Kidney (tissue), 14 donors: ENCODE results near the gene BIK. TPM values are rescaled to one million over a fixed set of nuclear protein-coding genes. Genes with fewer than 3 reads are reported as not detected.

Experiments
- DNase-seq, 5 donors: peaks; one replicate each; pipeline ENCODE4 v3.0.0-alpha.2; 2013 to 2020
- FAIRE-seq: peaks from 2 replicates; lab custom pipeline; 2012; peaks lifted over from hg19 to GRCh38; lab: Jason Lieb, UNC
- H3K27ac ChIP-seq, 2 donors: one replicate each; pipeline ENCODE4 v1.7.0; 2013; ENCODE audit warnings: low read depth in 2 of 2, low read length in 2 of 2, inconsistent platforms in 1 of 2
- H3K27me3 ChIP-seq: one replicate; pipeline ENCODE4 v1.7.1; 2013; ENCODE audit warnings: low read length, inconsistent platforms; ENCODE audit not compliant: control insufficient read depth, insufficient read depth
- H3K36me3 ChIP-seq, 3 donors: one replicate each; pipeline versions ENCODE4 v1.7.0 to v1.7.1; 2013; ENCODE audit warnings: low read length in 3 of 3, control low read depth in 1 of 3, inconsistent platforms in 1 of 3; ENCODE audit not compliant: insufficient read depth in 3 of 3, control insufficient read depth in 2 of 3
- H3K4me1 ChIP-seq, 3 donors: one replicate each; pipeline versions ENCODE4 v1.7.0 to v1.7.1; 2013; ENCODE audit warnings: low read length in 3 of 3, inconsistent platforms in 1 of 3, low read depth in 1 of 3; ENCODE audit not compliant: control insufficient read depth in 2 of 3, insufficient read depth in 2 of 3
- H3K4me3 ChIP-seq, 3 donors: one replicate each; pipeline versions ENCODE4 v1.7.0 to v1.8.1; 2013; ENCODE audit warnings: low read length in 3 of 3, control low read depth in 1 of 3, inconsistent platforms in 1 of 3
- H3K9ac ChIP-seq, 3 donors: one replicate each; pipeline versions ENCODE4 v1.7.0 to v1.7.1; 2013; ENCODE audit warnings: low read length in 3 of 3, control low read depth in 1 of 3, inconsistent platforms in 1 of 3
- H3K9me3 ChIP-seq, 3 donors: one replicate each; pipeline versions ENCODE4 v1.7.0 to v1.7.1; 2013; ENCODE audit warnings: low read length in 3 of 3, control low read depth in 1 of 3, inconsistent platforms in 1 of 3; ENCODE audit not compliant: control insufficient read depth in 2 of 3, insufficient read depth in 1 of 3
- intact Hi-C: fragments of 100-400 bp; cut with DNase I; formaldehyde crosslinking; loops from one replicate; pipeline ENCODE4 v1.11.1; 2022
- polyA plus RNA-seq: library from polyadenylated mRNA; stranded (reverse); fragments of 350-450 nt; fragmentation: Illumina TruSeq; extraction: RNeasy Lipid Tissue Mini Kit (QIAGEN cat#74804); gene quantifications from one replicate; pipeline ENCODE4 v1.2.3, GENCODE V29; 2014; ENCODE audit warnings: low read depth, low replicate concordance; ENCODE audit not compliant: insufficient read depth
- total RNA-seq: library from RNA; stranded (reverse); fragmentation: NEBNext Ultra II Directional; extraction: Animal tissue kit (Norgen Biotek cat#: 25700); gene quantifications from one replicate; pipeline ENCODE4 v1.2.1, GENCODE V29; 2021
- TF ChIP-seq, protein P1 (sequence below): IDR thresholded peaks from 3 replicates; pipeline ENCODE4 v1.5.1; 2012; ENCODE audit warnings: mild to moderate bottlenecking, moderate library complexity, borderline replicate concordance; ENCODE audit not compliant: insufficient read depth; ENCODE audit errors: extremely low read depth
- donor health status: control.
- donor health status: control.
- donor health status: control.
- donor health status: control.
- donor health status: control.
- donor health status: DM: yes; HTN: yes; CAD: no.
- donor health status: Normal renal cell carcinoma (clear cell type).

BIK gene
- total and polyA plus RNA-seq, 2 donors from 2014 or later: 4.7 to 4.8 TPM

DNA sequence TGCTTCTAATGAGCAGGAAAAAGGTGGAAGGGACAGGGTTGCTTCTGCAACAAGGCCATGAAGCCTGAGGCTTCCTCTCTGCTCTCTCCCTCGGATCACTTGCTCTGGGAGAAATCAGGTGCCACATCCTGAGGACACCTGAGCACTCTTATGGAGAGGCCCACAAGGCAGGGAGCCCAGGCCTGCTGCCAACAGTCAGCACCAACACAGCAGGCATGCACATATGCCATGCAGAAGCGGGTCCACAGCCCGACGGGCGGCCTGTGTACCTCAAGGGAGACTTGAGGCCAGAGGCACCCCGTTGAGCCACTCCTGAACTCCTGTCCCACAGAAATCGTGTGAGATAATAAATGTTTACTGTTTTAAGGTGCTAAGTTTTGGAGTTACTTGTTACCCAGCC lies 66.9 kb downstream of the BIK start:
- TF ChIP-seq, protein P1, sequence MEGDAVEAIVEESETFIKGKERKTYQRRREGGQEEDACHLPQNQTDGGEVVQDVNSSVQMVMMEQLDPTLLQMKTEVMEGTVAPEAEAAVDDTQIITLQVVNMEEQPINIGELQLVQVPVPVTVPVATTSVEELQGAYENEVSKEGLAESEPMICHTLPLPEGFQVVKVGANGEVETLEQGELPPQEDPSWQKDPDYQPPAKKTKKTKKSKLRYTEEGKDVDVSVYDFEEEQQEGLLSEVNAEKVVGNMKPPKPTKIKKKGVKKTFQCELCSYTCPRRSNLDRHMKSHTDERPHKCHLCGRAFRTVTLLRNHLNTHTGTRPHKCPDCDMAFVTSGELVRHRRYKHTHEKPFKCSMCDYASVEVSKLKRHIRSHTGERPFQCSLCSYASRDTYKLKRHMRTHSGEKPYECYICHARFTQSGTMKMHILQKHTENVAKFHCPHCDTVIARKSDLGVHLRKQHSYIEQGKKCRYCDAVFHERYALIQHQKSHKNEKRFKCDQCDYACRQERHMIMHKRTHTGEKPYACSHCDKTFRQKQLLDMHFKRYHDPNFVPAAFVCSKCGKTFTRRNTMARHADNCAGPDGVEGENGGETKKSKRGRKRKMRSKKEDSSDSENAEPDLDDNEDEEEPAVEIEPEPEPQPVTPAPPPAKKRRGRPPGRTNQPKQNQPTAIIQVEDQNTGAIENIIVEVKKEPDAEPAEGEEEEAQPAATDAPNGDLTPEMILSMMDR: no peak
- no peak overlapping the region for H3K27ac ChIP-seq
- intact Hi-C loops: no loop called here
- no peak overlapping the region for H3K9ac ChIP-seq
- H3K4me1 ChIP-seq: no peaks in the 10 kb centered on the region
- peak in 1 of 5 donors; percentile 49 for DNase-seq
- peaks cover 0 to 15% (median 0%) of the 10 kb centered on the region in 3 donors for H3K36me3 ChIP-seq
- H3K27me3 ChIP-seq: no peaks in the 10 kb centered on the region
- FAIRE-seq: no peak
- H3K4me3 ChIP-seq: no peak overlapping the region
- no peaks in the 10 kb centered on the region for H3K9me3 ChIP-seq

Other genes starting within 250 kb of the BIK start
- 105 TPM for gene PACSIN2, start 95.6 kb upstream of the BIK start, total RNA-seq
- 56.3 TPM for gene PACSIN2, start 95.6 kb upstream of the BIK start, polyA plus RNA-seq
- 8.4 TPM for gene TTLL1, start 21.4 kb upstream of the BIK start, total RNA-seq
- gene TTLL1, start 21.4 kb upstream of the BIK start, polyA plus RNA-seq: 11.5 TPM
- gene MCAT, start 32.6 kb downstream of the BIK start, total RNA-seq: 24.8 TPM
- 74.7 TPM for gene MCAT, start 32.6 kb downstream of the BIK start, polyA plus RNA-seq
- 134 TPM for gene TSPO, start 40.8 kb downstream of the BIK start, total RNA-seq
- 173 TPM for gene TSPO, start 40.8 kb downstream of the BIK start, polyA plus RNA-seq
- gene TTLL12, start 76.4 kb downstream of the BIK start, total RNA-seq: 26.3 TPM
- gene TTLL12, start 76.4 kb downstream of the BIK start, polyA plus RNA-seq: 11.5 TPM
- gene SCUBE1, start 232.6 kb downstream of the BIK start, total RNA-seq: 7.1 TPM
- gene SCUBE1, start 232.6 kb downstream of the BIK start, polyA plus RNA-seq: 2.3 TPM